ENCODE measurements around the gene EPHB2. TPM values are rescaled to one million over a fixed set of nuclear protein-coding genes. Genes with fewer than 3 reads are reported as not detected.

Gene EPHB2
- total and polyA plus RNA-seq, 2 of the 13 experiments (the other 11 are each of a cell fraction or from before 2014, with no cell fraction given), result 0.03 to 0.11 TPM

DNA sequence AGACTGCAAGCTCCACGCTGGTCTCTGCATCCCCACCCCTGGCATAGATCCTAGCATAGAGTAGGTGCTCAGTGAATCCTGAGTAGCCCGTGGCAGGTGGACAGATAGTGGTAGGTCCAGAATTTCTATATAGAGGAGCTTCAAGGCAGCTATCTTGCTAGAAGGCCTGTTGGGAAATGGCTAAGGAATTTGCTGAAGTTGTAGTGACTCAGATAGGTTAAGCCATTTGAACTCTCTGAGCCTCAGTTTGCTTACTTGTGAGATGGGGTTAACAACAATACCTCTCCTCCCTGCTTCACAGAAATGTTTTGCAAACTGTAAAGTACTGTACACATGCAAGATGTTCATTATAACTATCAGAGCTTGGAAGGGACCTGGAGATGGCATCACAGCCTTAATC is 23.4 kb upstream of the EPHB2 start (continued):
- TF ChIP-seq, protein P1, sequence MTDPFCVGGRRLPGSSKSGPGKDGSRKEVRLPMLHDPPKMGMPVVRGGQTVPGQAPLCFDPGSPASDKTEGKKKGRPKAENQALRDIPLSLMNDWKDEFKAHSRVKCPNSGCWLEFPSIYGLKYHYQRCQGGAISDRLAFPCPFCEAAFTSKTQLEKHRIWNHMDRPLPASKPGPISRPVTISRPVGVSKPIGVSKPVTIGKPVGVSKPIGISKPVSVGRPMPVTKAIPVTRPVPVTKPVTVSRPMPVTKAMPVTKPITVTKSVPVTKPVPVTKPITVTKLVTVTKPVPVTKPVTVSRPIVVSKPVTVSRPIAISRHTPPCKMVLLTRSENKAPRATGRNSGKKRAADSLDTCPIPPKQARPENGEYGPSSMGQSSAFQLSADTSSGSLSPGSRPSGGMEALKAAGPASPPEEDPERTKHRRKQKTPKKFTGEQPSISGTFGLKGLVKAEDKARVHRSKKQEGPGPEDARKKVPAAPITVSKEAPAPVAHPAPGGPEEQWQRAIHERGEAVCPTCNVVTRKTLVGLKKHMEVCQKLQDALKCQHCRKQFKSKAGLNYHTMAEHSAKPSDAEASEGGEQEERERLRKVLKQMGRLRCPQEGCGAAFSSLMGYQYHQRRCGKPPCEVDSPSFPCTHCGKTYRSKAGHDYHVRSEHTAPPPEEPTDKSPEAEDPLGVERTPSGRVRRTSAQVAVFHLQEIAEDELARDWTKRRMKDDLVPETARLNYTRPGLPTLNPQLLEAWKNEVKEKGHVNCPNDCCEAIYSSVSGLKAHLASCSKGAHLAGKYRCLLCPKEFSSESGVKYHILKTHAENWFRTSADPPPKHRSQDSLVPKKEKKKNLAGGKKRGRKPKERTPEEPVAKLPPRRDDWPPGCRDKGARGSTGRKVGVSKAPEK (CRISPR knock-in tag; IDR thresholded peaks at IDR 0.05; ENCODE audit: borderline replicate concordance), result no peak
- no peak for TF ChIP-seq ZFY (CRISPR knock-in tag; IDR thresholded peaks at IDR 0.05)
- TF ChIP-seq, protein P2, sequence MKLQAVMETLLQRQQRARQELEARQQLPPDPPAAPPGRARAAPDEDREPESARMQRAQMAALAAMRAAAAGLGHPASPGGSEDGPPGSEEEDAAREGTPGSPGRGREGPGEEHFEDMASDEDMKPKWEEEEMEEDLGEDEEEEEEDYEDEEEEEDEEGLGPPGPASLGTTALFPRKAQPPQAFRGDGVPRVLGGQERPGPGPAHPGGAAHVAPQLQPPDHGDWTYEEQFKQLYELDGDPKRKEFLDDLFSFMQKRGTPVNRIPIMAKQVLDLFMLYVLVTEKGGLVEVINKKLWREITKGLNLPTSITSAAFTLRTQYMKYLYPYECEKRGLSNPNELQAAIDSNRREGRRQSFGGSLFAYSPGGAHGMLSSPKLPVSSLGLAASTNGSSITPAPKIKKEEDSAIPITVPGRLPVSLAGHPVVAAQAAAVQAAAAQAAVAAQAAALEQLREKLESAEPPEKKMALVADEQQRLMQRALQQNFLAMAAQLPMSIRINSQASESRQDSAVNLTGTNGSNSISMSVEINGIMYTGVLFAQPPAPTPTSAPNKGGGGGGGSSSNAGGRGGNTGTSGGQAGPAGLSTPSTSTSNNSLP (IDR thresholded peaks at IDR 0.05; ENCODE audit: low read depth, low read length), result no peak
- TF ChIP-seq GTF2F1 (IDR thresholded peaks at IDR 0.05; ENCODE audit: low read length), result no peak
- no peak for TF ChIP-seq ARNT2 (CRISPR knock-in tag; IDR thresholded peaks at IDR 0.05; ENCODE audit: low read depth)
- TF ChIP-seq, protein P3, sequence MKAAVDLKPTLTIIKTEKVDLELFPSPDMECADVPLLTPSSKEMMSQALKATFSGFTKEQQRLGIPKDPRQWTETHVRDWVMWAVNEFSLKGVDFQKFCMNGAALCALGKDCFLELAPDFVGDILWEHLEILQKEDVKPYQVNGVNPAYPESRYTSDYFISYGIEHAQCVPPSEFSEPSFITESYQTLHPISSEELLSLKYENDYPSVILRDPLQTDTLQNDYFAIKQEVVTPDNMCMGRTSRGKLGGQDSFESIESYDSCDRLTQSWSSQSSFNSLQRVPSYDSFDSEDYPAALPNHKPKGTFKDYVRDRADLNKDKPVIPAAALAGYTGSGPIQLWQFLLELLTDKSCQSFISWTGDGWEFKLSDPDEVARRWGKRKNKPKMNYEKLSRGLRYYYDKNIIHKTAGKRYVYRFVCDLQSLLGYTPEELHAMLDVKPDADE (CRISPR knock-in tag; IDR thresholded peaks at IDR 0.05), result no peak
- TF ChIP-seq ZNF160 (CRISPR knock-in tag; IDR thresholded peaks at IDR 0.05), result no peak
- TF ChIP-seq, protein P4, sequence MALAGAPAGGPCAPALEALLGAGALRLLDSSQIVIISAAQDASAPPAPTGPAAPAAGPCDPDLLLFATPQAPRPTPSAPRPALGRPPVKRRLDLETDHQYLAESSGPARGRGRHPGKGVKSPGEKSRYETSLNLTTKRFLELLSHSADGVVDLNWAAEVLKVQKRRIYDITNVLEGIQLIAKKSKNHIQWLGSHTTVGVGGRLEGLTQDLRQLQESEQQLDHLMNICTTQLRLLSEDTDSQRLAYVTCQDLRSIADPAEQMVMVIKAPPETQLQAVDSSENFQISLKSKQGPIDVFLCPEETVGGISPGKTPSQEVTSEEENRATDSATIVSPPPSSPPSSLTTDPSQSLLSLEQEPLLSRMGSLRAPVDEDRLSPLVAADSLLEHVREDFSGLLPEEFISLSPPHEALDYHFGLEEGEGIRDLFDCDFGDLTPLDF (CRISPR knock-in tag; IDR thresholded peaks at IDR 0.05), result no peak
- no peak for TF ChIP-seq RBAK (CRISPR knock-in tag; IDR thresholded peaks at IDR 0.05)

Data from HepG2 (cell line).